Measurements from ENCODE around the gene CDH4. TPM values are rescaled to one million over a fixed set of nuclear protein-coding genes. Genes with fewer than 3 reads are reported as not detected.

CDH4 gene
- total RNA-seq, 2 donors from 2014 or later = 0.06 TPM; not detected in 1

DNA sequence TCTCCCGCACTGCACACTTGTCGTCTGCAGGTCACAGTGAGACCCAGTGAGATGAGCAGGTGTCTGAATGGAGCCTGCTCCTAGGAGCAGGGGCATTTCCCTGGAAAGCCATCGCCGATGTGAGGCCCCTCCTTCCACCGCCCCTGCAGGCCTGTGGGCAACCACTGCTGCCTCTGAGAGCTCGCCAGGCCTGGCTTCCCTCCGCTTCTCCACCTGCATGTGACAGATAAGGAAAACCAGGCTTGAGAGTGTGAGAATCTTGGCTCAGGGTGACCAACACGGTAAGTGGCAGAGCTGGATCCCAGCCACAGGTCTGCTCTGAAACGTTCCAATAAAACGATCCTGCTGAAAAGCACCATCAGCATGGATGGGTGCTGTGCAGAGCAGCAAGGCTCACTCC, 332.8 kb downstream of the CDH4 start:
- DNase-seq (no peak), ATAC-seq (no peak)
- intact Hi-C loops (cut with DNase I, micrococcal nuclease) = no loop called here

GRCh38 chr20:61585764-61586163, 333.7 kb downstream of the CDH4 start:
- ATAC-seq (no peak), DNase-seq (no peak)
- intact Hi-C loops (cut with DNase I, micrococcal nuclease) = no loop called here

- DNase-seq (no peak), ATAC-seq (no peak)
- intact Hi-C loops (cut with DNase I, micrococcal nuclease) = no loop called here
Measured at GRCh38 chr20:61587036-61587435, 335.0 kb downstream of the CDH4 start.

- ATAC-seq = no peak
- intact Hi-C loops (cut with DNase I, micrococcal nuclease) = no loop called here
- no peak for DNase-seq
Measured at GRCh38 chr20:61587681-61588289, 335.7 kb downstream of the CDH4 start.

GRCh38 chr20:61588411-61589385, 336.6 kb downstream of the CDH4 start:
- intact Hi-C loops (cut with DNase I, micrococcal nuclease) = no loop called here
- ATAC-seq (no peak), DNase-seq (no peak)

DNA sequence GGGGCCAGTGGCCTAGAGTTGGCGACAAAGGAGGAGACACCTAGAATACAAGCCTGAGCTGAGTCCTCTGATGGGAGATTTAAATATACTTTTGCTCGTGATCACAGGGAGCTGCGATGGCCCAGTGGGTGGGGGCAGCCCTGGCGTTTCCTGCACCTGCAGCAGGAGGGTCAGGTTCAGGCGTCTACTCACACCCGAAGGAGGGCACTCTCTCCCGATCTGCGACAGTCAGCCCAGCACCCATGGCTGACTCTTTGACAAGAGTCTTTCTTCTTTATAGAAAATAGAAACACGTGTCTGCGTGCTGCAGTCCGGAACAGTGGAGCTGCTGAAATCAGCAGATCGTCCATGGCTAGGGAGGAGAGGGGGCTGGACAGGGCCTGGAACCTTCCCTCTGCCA, 338.2 kb downstream of the CDH4 start:
- DNase-seq = no peak
- no peak for ATAC-seq
- intact Hi-C loops (cut with DNase I, micrococcal nuclease) = no loop called here

DNA sequence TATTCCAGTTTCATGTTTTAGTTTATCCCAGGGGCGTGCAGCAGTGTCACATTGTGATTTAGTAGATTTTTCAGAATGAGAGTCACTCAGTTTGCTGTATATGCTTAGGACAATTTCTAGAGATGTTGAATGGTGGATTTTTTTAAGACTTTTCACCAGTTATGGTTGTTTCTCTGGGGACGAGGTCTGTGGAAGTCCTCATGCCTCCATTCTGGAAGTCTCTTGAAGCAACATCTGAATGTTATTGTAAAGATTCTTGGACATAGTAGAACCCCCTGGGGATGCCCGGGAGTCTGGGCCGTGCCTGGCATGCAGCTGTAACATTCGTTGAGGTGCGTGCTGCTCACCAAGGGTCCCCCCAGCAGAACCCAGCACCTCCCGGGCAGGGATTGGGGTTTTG, 341.5 kb downstream of the CDH4 start:
- intact Hi-C loops (cut with DNase I, micrococcal nuclease) = no loop called here
- ATAC-seq (no peak), DNase-seq (no peak)

DNA sequence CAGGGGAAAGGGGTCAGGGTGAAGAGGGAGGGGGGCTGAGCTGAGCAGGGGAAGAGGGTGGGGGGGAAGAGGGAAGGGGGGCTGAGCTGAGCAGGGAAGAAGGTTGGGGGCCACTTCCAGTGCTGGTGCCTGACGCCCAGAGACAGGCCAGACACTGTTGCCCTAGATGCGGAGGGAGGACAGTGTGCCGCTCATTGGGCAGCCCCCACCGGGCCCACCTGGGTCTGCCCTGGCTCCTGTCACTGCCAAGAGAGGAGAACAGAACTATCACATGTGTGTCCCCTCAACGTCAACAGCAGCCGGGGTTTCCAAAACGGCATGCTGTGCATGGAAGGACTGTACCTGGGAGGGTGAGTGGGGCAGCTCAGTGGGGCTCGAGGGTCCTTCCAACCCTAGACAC, 342.1 kb downstream of the CDH4 start:
- no peak for DNase-seq

DNA sequence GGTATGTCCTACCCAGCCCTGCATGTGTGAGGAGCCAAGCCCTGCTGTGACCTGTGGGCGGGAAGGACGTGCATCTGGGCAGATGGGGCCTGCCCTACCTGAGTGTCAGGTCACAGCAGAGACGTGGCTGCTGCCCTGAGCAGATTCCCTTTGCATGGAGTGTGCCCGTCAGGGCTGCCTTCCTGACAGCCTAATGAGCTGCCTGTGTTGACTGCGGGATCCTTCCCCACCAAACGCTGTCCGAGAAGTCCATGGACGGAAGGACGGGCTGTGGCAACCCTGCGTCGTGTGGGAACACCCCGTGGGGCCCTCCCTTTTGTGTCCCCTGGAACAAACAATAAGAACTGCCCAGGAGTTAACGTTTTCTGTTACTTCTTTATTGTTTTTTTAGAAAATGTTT, 343.2 kb downstream of the CDH4 start:
- ATAC-seq (no peak), DNase-seq (no peak)
- intact Hi-C loops (cut with DNase I, micrococcal nuclease) = no loop called here

More for the DNA sequence above, 342.1 kb downstream of the CDH4 start:
- ATAC-seq = no peak
- intact Hi-C loops (cut with DNase I, micrococcal nuclease) = no loop called here

DNA sequence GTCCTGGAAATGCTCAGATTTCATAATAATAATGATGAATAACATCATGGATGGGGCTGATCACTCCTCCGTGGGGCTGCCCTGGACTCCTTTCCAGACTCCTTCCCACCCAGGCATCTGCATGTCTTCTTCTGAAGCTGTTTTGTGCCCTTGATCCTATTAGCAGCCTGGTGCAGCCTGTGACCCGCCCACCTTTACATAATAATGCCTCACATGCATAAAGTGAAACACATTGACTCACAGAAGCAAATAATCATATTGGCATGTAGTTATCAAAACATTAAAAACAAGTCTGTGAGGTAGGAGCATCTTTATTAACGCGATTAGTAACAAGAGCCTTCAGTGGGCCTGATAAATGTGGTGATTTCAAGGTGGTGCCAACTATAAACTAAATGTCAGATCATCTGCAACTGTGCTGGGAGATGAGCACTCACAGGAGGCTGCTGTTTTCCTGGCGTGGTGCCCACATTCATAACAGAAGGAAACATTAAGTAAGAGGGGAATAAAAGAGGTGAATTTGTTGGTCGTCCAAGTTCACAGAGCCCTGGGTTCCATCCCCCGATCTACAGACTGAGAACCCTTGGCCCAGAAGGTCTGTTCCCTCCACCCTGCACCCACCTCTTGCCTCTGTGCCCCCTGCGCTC, 344.7 kb downstream of the CDH4 start:
- DNase-seq = no peak
- no peak for ATAC-seq
- intact Hi-C loops (cut with DNase I, micrococcal nuclease) = no loop called here

GRCh38 chr20:61597996-61598395, 345.9 kb downstream of the CDH4 start:
- DNase-seq = no peak
- intact Hi-C loops (cut with DNase I, micrococcal nuclease) = no loop called here
- no peak for ATAC-seq

DNA sequence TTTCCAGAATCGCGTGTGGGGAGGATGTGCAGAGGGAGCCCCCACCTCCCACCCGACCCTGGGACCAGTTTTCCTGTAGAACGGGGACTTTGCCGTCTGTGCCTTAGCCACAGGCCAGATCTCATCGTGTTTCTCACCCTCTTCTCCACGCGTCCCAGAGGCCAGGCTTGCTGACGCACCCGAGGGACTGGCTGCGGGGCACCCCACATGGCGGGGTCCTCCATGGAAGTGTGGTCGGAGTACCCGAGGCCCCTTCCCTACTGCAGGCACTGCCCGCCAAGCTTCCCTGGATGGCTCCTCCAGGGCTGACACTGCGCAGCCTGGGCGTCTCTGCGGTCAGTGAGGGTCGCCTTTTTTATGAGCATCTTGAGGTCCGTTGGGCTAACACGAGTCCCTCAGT, 346.5 kb downstream of the CDH4 start:
- intact Hi-C loops (cut with DNase I, micrococcal nuclease) = no loop called here
- ATAC-seq (no peak), DNase-seq (no peak)

DNA sequence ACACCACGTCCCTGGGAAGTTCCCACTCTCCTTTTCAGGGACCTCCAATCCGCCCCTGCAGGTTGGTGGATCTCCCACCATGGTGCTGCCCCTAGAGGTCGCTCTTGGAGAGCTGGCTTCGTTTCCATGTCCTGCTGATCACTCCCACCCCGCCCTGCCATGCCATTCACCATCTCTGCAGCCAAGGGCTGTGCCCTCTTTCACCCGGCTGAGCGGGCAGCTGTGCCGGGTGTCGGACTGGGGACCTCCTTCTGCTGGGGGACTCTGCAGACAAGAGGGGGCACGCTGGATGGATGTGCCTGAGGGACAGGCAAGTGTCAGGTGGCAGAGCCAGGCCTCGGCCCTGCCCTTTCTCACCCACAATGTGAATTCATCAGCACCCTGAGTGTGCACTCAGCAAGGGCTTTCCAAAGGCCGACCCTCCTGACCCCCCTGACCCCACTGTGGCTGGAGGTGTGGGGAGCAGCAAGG, 347.0 kb downstream of the CDH4 start:
- DNase-seq = no peak
- intact Hi-C loops (cut with DNase I, micrococcal nuclease) = no loop called here
- no peak for ATAC-seq

DNA sequence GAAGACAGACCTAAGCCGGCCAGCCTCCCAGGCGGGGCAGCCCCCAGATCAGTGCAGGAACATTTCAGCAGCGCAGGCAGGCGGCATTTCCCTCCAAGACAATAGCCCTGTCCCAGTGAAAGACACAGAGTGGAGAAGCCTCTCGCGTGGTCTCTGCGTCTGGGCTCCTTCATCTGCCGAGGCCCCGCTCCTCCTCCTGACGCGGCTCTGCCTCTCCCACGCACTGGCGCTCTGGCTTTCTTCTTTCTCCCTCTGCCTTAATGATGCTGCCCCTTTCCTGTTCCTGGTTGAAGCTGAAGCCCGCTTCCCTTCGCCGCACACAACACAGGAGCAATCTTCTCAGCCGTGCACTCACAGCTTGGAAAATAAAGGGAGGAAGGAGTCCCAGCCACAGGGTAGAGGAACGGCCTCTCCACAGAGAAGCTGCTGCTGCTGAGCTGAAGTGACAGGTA, 347.5 kb downstream of the CDH4 start:
- intact Hi-C loops (cut with DNase I, micrococcal nuclease) = no loop called here
- no peak for ATAC-seq

DNA sequence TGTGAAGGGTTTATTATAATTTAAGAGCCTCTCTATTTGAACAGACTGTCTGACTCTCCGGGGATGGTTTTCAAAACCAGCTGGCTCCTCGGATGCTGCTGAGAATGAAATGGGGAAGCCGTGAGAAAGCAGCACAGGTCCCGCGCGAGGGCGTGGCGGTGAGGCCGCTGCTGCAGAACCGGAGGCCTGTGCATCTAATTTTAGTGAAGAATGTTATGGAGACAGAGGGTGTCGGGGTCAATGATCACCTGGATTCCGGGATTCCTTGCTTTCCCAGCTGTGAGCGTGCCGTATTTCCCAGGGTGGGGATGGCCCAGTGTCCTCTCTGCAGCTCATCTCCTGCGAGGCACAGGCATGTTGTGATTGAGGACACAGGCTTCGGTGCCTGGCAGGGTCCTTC, 348.0 kb downstream of the CDH4 start:
- intact Hi-C loops (cut with DNase I, micrococcal nuclease) = no loop called here
- DNase-seq (no peak), ATAC-seq (no peak)

More for the DNA sequence above, 347.5 kb downstream of the CDH4 start:
- DNase-seq = no peak

DNA sequence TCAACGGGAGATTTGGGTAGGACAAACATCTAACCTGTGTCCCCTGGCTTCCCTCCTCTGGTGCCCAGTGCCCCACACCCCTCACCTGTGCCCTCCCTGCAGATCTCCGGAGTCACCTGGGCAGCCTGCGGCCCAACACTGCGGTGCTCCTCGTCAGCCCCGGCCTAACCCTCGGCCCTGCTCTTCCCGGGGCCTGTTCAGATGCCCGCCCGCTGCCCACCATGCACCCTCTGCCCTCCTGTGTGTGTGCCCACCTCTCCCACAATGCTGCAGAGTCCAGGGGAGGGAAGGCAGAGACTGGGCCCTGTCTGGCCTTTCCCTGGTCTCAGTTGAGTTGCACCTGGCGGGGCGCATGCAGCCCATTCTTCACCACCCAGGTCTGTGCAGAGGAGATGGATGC, 349.3 kb downstream of the CDH4 start:
- intact Hi-C loops (cut with DNase I, micrococcal nuclease) = no loop called here
- ATAC-seq = no peak
- no peak for DNase-seq

- no peak for ATAC-seq
- intact Hi-C loops (cut with DNase I, micrococcal nuclease) = no loop called here
- DNase-seq = no peak
Measured at GRCh38 chr20:61601853-61602252, 349.8 kb downstream of the CDH4 start.

DNA sequence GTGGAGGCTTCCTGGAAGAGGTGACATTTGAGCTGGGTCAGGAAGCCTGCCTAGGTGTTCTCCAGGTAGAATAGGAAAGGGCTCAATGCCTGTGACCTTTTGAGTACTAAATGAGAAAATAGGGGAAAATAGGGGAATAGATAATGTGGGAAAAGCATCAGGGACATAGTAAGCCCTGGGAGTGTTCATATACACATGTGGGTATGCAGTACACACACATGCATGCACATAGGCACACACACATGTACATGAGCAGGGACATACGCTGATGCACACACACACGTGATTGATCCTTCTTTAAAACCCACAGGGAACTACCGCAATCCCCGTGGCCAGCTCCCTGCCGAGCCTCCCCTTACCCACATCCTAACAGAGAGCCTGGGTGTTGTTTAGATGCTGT, 351.7 kb downstream of the CDH4 start:
- DNase-seq (no peak), ATAC-seq (no peak)
- intact Hi-C loops (cut with DNase I, micrococcal nuclease) = no loop called here

DNA sequence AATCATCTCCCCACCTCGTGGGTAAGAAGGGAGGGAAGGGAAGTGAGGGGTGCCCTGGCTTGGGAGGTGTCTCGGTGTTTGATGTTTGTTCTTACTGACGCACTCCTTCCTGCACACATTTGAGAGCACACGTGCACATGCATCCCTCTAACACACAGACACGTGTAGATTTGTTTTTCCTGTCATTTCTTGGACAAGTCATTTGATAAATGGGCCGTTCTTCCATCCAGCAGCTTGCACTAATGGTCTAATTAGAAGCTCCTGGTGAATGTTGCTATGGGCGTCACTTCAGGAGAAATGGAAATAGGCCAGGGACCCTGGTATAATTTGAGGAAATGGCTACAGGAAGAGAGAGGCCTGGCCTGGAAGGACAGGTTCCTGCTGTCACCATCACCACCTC, 352.5 kb downstream of the CDH4 start:
- DNase-seq (no peak), ATAC-seq (no peak)
- intact Hi-C loops (cut with DNase I, micrococcal nuclease) = no loop called here

DNA sequence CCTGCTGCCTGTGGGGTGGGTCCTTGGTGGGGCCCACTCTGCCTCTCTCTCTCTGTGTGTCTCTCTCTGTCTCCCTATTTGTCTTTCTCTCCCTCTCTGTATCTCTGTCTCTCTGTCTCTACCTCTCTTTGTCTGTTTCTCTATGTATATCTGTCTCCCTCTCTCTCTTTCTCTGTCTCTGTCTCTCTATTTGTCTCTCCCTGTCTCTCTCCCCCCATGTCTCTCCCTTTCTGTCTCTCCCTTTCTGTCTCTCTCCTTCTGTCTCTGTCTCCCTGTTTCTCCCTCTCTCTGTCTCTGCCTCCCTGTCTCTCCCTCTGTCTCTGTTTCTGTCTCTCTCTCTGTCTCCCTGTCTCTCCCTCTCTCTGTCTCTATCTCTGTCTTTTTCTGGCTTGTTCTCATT, 353.2 kb downstream of the CDH4 start:
- DNase-seq (no peak), ATAC-seq (no peak)
- intact Hi-C loops (cut with DNase I, micrococcal nuclease) = no loop called here
